H1 (cell line): Measurements from ENCODE around the gene TPRA1. TPM values are rescaled to one million over a fixed set of nuclear protein-coding genes. Genes with fewer than 3 reads are reported as not detected.

Experiments
- BACH1 ChIP-seq: IDR thresholded peaks from 2 replicates; pipeline ENCODE4 v1.6.1; 2012; ENCODE audit warnings: low read length, improper control_type of control experiment
- CBX8 ChIP-seq: fragments of 300-800, 300-1000 bp; sonication (generic); IDR thresholded peaks from 2 replicates; pipeline ENCODE4 v1.7.1; 2016; ENCODE audit warnings: low read depth, low read length, borderline replicate concordance
- CHD2 ChIP-seq: IDR thresholded peaks from 2 replicates; pipeline ENCODE4 v1.6.1; 2012; ENCODE audit warnings: low read length, improper control_type of control experiment
- CTBP2 ChIP-seq: IDR thresholded peaks from 2 replicates; pipeline ENCODE4 v1.7.0; 2011; ENCODE audit warnings: borderline replicate concordance, mild to moderate bottlenecking, moderate library complexity, mixed read lengths, low read length; ENCODE audit not compliant: insufficient read depth, insufficient read length
- EP300 ChIP-seq, 2 experiments: IDR thresholded peaks; 1 replicate in 1 of 2; 2 replicates in 1 of 2; pipeline ENCODE4 v1.6.1; 2011 to 2012; ENCODE audit warnings: low read depth in 2 of 2, low read length in 2 of 2, mild to moderate bottlenecking in 2 of 2, borderline replicate concordance in 1 of 2, inconsistent platforms in 1 of 2, moderate library complexity in 1 of 2
- GTF2F1 ChIP-seq: IDR thresholded peaks from 2 replicates; pipeline ENCODE4 v1.6.1; 2012; ENCODE audit warnings: low read depth, low read length, improper control_type of control experiment, borderline replicate concordance
- HDAC2 ChIP-seq, 2 experiments: fragments of 300-600 bp in 1 of 2; sonication (generic) in 1 of 2; IDR thresholded peaks; 2 replicates each; pipeline ENCODE4 v1.6.1; 2011 to 2012; ENCODE audit warnings: low read depth in 2 of 2, low read length in 2 of 2, mild to moderate bottlenecking in 2 of 2, moderate library complexity in 2 of 2, borderline replicate concordance in 1 of 2, inconsistent platforms in 1 of 2
- JUN ChIP-seq: IDR thresholded peaks from 2 replicates; pipeline ENCODE4 v1.6.1; 2011; ENCODE audit warnings: low read depth, mild to moderate bottlenecking, improper control_type of control experiment, low read length
- NRF1 ChIP-seq: IDR thresholded peaks from 2 replicates; pipeline ENCODE4 v1.6.1; 2011; ENCODE audit warnings: mild to moderate bottlenecking, low read depth, low read length, improper control_type of control experiment
- POLR2A ChIP-seq, 2 experiments: IDR thresholded peaks; 1 replicate in 1 of 2; 2 replicates in 1 of 2; pipeline ENCODE4 v1.6.1; 2011; ENCODE audit warnings: low read depth in 2 of 2, low read length in 2 of 2, mild to moderate bottlenecking in 2 of 2; ENCODE audit errors: control extremely low read depth in 1 of 2
- RBBP5 ChIP-seq: IDR thresholded peaks from 2 replicates; pipeline ENCODE4 v1.7.1; 2012; ENCODE audit warnings: low read depth, mild to moderate bottlenecking, inconsistent platforms, low read length, moderate library complexity, borderline replicate concordance
- RFX5 ChIP-seq: IDR thresholded peaks from 2 replicates; pipeline ENCODE4 v1.6.1; 2011; ENCODE audit warnings: low read depth, low read length, improper control_type of control experiment, borderline replicate concordance
- SAP30 ChIP-seq: fragments of 300-600 bp; sonication (generic); IDR thresholded peaks from 2 replicates; pipeline ENCODE4 v1.7.1; 2012; ENCODE audit warnings: low read length, moderate library complexity, mild to moderate bottlenecking, inconsistent platforms; ENCODE audit not compliant: insufficient read depth, insufficient replicate concordance
- SIN3A ChIP-seq, 2 experiments: IDR thresholded peaks in 1 of 2; conservative IDR thresholded peaks in 1 of 2; 2 replicates each; pipeline ENCODE4 v1.6.1; 2011 to 2012; ENCODE audit warnings: low read length in 2 of 2, improper control_type of control experiment in 1 of 2, low read depth in 1 of 2, mild to moderate bottlenecking in 1 of 2
- SP2 ChIP-seq: IDR thresholded peaks from 2 replicates; pipeline ENCODE4 v1.6.1; 2012; ENCODE audit warnings: mild to moderate bottlenecking, low read length, inconsistent platforms
- TAF1 ChIP-seq: IDR thresholded peaks from 2 replicates; pipeline ENCODE4 v1.6.1; 2011; ENCODE audit warnings: mild to moderate bottlenecking, low read depth, low read length
- TBP ChIP-seq: IDR thresholded peaks from 2 replicates; pipeline ENCODE4 v1.6.1; 2011; ENCODE audit warnings: low read depth, low read length, improper control_type of control experiment
- TCF12 ChIP-seq: IDR thresholded peaks from 2 replicates; pipeline ENCODE4 v1.6.1; 2011; ENCODE audit warnings: low read depth, mild to moderate bottlenecking, low read length
- USF2 ChIP-seq: IDR thresholded peaks from 2 replicates; pipeline ENCODE4 v1.6.1; 2011; ENCODE audit warnings: low read length, improper control_type of control experiment
- ZNF274 ChIP-seq: IDR thresholded peaks from 2 replicates; pipeline ENCODE4 v1.7.0; 2012; ENCODE audit warnings: low read length, borderline replicate concordance; ENCODE audit errors: extremely low read depth
- polyA plus RNA-seq, 7 experiments: library from polyadenylated mRNA; depleted of rRNA in 3 of 7; stranded (reverse) in 5 of 7; unstranded in 2 of 7; fragments of >200 nt in 5 of 7; fragments of 200-250 nt in 2 of 7; gene quantifications; 1 replicate in 5 of 7; 2 replicates in 1 of 7; 4 replicates in 1 of 7; pipeline versions ENCODE4 v1.2.1 to v1.2.3, GENCODE V29; 2011 to 2013; ENCODE audit warnings: missing spikeins in 2 of 7, mixed read lengths in 2 of 7
- total RNA-seq: library from RNA; stranded (reverse); fragmentation: NEBNext Ultra II Directional; extraction: Animal tissue kit (Norgen Biotek cat#: 25700); gene quantifications from 2 replicates; pipeline ENCODE4 v1.2.1, GENCODE V29; 2021

The TPRA1 gene
- total and polyA plus RNA-seq, 2 of the 8 experiments (the other 6 are each of a cell fraction or from before 2014, with no cell fraction given): 18.8 to 38.5 TPM

- TF ChIP-seq USF2: no peak
- TF ChIP-seq CBX8: no peak
- peak; percentile 23; the same call in 1 of the 2 replicates for TF ChIP-seq SP2
- no peak for TF ChIP-seq JUN
- TF ChIP-seq HDAC2 (IDR thresholded peaks at IDR 0.05; ENCODE audit: borderline replicate concordance in 1 of 2, low read depth in 2 of 2, low read length in 2 of 2): no peak
- TF ChIP-seq GTF2F1: no peak
- no peak for TF ChIP-seq RFX5
- peak; percentile 67; the same call in 1 of the 2 replicates for TF ChIP-seq TBP
- TF ChIP-seq SAP30: peak; percentile 72
- 0 out of 2 replicates have a peak, but pooled peaks have one; percentile 50 for TF ChIP-seq TCF12
- TF ChIP-seq POLR2A (IDR thresholded peaks at IDR 0.05; ENCODE audit: control extremely low read depth in 1 of 2, low read depth in 2 of 2, low read length in 2 of 2): peak in 1 of 2 experiments; percentile 59; a peak in 2 of 3 replicates
- no peak for TF ChIP-seq BACH1
- no peak for TF ChIP-seq RBBP5
- no peak for TF ChIP-seq ZNF274
- TF ChIP-seq CHD2: peak; percentile 18; the same call in 1 of the 2 replicates
- no peak for TF ChIP-seq CTBP2
- TF ChIP-seq NRF1: no peak
- peak; percentile 96 to 98 for TF ChIP-seq SIN3A (conservative IDR thresholded peaks at IDR 0.05 in 1 of 2, IDR thresholded peaks at IDR 0.05 in 1 of 2; ENCODE audit: low read depth in 1 of 2, low read length in 2 of 2)
- peak in 1 of 2 experiments; percentile 51; a peak in 1 of 3 replicates for TF ChIP-seq EP300 (IDR thresholded peaks at IDR 0.05; ENCODE audit: borderline replicate concordance in 1 of 2, low read depth in 2 of 2, low read length in 2 of 2)
- peak; percentile 68 for TF ChIP-seq TAF1
These were observed at the start of gene TPRA1 (continued) for GRCh38 chr3:127590593-127591465.
